ENCODE data around the gene POLR3GL. TPM values are rescaled to one million over a fixed set of nuclear protein-coding genes. Genes with fewer than 3 reads are reported as not detected.

Gene POLR3GL
- total and polyA plus RNA-seq, 10 of the 15 experiments (the other 5 are each of a cell fraction or from before 2014, with no cell fraction given): 12.8 to 47.0 (median 26.6) TPM

DNA sequence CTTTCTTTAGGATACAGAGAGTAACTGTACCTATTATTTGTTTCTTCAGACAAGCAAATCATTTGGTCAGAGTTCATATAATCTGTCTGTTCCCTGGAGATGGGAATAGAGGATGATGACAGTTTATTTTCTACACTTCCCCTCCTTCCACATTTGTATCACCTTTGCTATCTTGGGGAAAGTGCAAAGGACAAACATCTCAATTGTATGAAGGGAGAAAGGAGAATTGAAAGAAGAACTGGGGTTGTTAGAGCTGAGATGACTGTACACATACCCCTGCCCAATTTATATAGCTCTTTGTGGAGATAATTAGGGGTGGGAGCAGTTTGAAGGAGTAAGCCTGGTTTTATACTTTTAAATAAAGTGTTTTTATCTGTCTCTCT lies 14.0 kb downstream of the POLR3GL start (continued):
- TF ChIP-seq JUND (IDR thresholded peaks at IDR 0.05; ENCODE audit: low read depth, low read length) (peak; percentile 61; the same call in 1 of the 2 replicates), MTA2 (IDR thresholded peaks at IDR 0.05; ENCODE audit: low read depth) (peak; percentile 93), SPI1 (IDR thresholded peaks at IDR 0.05; ENCODE audit: borderline replicate concordance, insufficient read depth, low read depth, low read length) (peak; percentile 89), NR2F1 (conservative IDR thresholded peaks at IDR 0.05) (peak; percentile 27; the same call in 1 of the 2 replicates), TCF12 (IDR thresholded peaks at IDR 0.05; ENCODE audit: low read depth, low read length) (no peak), ATF7 (IDR thresholded peaks at IDR 0.05; ENCODE audit: low read depth) (peak; percentile 61; the same call in 1 of the 2 replicates), NFIC (IDR thresholded peaks at IDR 0.05; ENCODE audit: low read depth, low read length) (0 out of 2 replicates have a peak, but pooled peaks have one; percentile 13), TBL1XR1 (IDR thresholded peaks at IDR 0.05; ENCODE audit: low read depth, low read length) (0 out of 2 replicates have a peak, but pooled peaks have one; percentile 21), IKZF2 (IDR thresholded peaks at IDR 0.05) (peak; percentile 91 to 92), KDM1A (IDR thresholded peaks at IDR 0.05; ENCODE audit: borderline replicate concordance) (no peak), SP1 (IDR thresholded peaks at IDR 0.05; ENCODE audit: low read depth, low read length) (no peak), FOS (IDR thresholded peaks at IDR 0.05; ENCODE audit: borderline replicate concordance, extremely low read depth, insufficient read length) (no peak), GATAD2B (conservative IDR thresholded peaks at IDR 0.05; ENCODE audit: low read depth) (no peak), SUZ12 (IDR thresholded peaks at IDR 0.05; ENCODE audit: unreplicated experiment) (no peak), MTA3 (IDR thresholded peaks at IDR 0.05; ENCODE audit: borderline replicate concordance, low read length) (0 out of 2 replicates have a peak, but pooled peaks have one; percentile 30), ZNF207 (IDR thresholded peaks at IDR 0.05; ENCODE audit: borderline replicate concordance) (no peak), RFX5 (IDR thresholded peaks at IDR 0.05; ENCODE audit: low read depth, low read length) (no peak), DPF2 (IDR thresholded peaks at IDR 0.05) (peak; percentile 84), BHLHE40 (IDR thresholded peaks at IDR 0.05; ENCODE audit: borderline replicate concordance in 1 of 2, low read depth in 2 of 2, low read length in 1 of 2) (peak in 1 of 2 experiments; percentile 20; a peak in 1 of 4 replicates)
- TF ChIP-seq, protein P1, sequence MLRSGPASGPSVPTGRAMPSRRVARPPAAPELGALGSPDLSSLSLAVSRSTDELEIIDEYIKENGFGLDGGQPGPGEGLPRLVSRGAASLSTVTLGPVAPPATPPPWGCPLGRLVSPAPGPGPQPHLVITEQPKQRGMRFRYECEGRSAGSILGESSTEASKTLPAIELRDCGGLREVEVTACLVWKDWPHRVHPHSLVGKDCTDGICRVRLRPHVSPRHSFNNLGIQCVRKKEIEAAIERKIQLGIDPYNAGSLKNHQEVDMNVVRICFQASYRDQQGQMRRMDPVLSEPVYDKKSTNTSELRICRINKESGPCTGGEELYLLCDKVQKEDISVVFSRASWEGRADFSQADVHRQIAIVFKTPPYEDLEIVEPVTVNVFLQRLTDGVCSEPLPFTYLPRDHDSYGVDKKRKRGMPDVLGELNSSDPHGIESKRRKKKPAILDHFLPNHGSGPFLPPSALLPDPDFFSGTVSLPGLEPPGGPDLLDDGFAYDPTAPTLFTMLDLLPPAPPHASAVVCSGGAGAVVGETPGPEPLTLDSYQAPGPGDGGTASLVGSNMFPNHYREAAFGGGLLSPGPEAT (IDR thresholded peaks at IDR 0.05; ENCODE audit: low read depth): peak; percentile 26; the same call in 1 of the 2 replicates
- TF ChIP-seq, protein P2, sequence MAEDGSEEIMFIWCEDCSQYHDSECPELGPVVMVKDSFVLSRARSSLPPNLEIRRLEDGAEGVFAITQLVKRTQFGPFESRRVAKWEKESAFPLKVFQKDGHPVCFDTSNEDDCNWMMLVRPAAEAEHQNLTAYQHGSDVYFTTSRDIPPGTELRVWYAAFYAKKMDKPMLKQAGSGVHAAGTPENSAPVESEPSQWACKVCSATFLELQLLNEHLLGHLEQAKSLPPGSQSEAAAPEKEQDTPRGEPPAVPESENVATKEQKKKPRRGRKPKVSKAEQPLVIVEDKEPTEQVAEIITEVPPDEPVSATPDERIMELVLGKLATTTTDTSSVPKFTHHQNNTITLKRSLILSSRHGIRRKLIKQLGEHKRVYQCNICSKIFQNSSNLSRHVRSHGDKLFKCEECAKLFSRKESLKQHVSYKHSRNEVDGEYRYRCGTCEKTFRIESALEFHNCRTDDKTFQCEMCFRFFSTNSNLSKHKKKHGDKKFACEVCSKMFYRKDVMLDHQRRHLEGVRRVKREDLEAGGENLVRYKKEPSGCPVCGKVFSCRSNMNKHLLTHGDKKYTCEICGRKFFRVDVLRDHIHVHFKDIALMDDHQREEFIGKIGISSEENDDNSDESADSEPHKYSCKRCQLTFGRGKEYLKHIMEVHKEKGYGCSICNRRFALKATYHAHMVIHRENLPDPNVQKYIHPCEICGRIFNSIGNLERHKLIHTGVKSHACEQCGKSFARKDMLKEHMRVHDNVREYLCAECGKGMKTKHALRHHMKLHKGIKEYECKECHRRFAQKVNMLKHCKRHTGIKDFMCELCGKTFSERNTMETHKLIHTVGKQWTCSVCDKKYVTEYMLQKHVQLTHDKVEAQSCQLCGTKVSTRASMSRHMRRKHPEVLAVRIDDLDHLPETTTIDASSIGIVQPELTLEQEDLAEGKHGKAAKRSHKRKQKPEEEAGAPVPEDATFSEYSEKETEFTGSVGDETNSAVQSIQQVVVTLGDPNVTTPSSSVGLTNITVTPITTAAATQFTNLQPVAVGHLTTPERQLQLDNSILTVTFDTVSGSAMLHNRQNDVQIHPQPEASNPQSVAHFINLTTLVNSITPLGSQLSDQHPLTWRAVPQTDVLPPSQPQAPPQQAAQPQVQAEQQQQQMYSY (CRISPR knock-in tag; IDR thresholded peaks at IDR 0.05): no peak
- TF ChIP-seq, protein P3, sequence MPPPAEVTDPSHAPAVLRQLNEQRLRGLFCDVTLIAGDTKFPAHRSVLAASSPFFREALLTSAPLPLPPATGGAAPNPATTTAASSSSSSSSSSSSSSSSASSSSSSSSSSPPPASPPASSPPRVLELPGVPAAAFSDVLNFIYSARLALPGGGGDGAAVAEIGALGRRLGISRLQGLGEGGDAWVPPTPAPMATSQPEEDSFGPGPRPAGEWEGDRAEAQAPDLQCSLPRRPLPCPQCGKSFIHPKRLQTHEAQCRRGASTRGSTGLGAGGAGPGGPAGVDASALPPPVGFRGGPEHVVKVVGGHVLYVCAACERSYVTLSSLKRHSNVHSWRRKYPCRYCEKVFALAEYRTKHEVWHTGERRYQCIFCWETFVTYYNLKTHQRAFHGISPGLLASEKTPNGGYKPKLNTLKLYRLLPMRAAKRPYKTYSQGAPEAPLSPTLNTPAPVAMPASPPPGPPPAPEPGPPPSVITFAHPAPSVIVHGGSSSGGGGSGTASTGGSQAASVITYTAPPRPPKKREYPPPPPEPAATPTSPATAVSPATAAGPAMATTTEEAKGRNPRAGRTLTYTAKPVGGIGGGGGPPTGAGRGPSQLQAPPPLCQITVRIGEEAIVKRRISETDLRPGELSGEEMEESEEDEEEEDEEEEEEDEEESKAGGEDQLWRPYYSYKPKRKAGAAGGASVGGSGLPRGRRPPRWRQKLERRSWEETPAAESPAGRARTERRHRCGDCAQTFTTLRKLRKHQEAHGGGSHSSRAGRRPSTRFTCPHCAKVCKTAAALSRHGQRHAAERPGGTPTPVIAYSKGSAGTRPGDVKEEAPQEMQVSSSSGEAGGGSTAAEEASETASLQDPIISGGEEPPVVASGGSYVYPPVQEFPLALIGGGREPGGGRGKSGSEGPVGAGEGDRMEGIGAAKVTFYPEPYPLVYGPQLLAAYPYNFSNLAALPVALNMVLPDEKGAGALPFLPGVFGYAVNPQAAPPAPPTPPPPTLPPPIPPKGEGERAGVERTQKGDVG (CRISPR knock-in tag; IDR thresholded peaks at IDR 0.05): no peak

Data from GM12878 (cell line).